GM21367 (cell line): ENCODE results near the gene GTF3C6.
"Not testable (repeated sequence)": the region's sequence is repeated elsewhere in the genome, so short reads cannot be mapped to it uniquely, and the experiment has no call there.

Experiments used
- ATAC-seq: cut with Tn5 transposase; IDR thresholded peaks from one replicate; pipeline ENCODE4 v1.9.1; 2021; ENCODE audit not compliant: unreplicated experiment

GTF3C6 gene, protein sequence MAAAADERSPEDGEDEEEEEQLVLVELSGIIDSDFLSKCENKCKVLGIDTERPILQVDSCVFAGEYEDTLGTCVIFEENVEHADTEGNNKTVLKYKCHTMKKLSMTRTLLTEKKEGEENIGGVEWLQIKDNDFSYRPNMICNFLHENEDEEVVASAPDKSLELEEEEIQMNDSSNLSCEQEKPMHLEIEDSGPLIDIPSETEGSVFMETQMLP

DNA sequence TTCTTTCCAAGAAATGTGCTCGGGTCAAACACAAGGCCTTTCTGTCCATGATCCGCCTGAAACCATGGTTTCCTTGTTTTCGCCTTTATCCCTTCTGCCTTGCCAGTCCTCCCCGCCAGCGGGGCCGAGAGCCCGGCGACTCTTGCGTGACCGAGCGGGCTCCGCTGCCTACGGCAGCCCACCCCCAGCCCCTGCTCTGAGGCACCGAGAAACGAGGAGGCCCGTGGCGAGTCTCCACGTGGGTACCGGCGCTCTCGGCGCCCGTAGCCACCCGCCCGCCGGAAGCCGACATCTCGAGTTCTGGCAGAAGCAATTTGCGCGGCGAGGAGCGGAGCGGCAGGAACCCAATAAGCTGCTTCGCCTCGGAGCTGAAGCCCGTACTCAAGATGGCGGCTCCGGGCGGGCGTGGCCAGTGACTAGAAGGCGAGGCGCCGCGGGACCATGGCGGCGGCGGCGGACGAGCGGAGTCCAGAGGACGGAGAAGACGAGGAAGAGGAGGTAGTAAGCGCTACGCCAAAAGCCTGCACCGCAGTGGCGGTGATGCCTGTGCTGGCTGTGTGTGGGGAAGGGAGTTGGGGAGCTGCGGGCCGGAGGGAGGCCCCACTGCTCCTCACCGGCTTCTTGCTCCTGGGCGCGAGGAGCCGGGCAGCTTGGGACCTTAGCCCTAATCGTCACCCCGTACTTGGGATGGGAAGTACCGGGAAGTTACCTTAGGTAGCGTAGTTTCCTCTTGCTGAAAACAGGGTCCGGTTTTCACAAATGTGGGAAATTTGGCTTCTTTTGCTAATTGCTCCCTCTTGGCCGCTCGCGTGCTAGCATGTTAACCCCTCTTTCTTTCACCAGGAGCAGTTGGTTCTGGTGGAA, at the start of gene GTF3C6:
Gene GTF3C6, plus strand, starts transcription at position 378 of the 864 bp plus-strand sequence. Its CDS starts 64 bp downstream, at position 442.
- ATAC-seq: peak; percentile 94

DNA sequence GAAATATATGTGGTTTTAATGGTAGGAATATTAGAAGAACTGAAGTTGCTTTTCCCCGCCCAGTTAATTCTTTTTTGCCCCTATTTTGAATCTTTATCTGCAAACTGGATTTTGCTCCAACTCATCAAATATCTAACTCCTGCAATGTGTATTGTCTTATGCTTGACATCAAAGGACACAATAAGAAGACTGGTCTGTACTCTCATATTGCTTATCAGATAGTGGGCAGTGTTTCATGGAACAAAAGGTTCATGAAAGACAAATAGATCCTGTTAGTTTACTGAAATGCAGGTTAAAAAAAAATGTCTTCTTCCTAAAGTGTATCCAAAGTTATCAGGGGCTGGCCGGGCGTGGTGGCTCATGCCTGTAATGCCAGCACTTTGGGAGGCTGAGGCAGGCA, 27.7 kb upstream of the GTF3C6 start:
- ATAC-seq: no peak

DNA sequence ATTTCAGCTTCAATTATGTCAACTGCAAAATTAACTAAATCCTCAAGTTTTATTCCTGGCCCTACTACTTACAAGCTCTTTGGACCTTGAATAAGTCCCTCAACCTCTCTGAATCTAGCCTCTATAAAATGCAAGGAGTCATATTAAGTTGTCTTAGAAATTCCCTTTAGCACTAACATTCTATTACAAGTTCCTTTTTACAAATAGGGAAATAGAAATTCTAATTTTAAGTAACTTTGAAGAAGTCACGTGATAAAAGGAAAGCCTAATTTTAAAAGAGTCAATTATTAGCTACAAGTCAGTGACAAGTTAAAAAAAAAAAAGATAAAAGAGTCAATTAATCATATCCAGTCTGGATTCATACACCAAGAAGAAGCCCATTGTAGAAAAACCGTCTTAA, 24.6 kb upstream of the GTF3C6 start:
- no peak for ATAC-seq

DNA sequence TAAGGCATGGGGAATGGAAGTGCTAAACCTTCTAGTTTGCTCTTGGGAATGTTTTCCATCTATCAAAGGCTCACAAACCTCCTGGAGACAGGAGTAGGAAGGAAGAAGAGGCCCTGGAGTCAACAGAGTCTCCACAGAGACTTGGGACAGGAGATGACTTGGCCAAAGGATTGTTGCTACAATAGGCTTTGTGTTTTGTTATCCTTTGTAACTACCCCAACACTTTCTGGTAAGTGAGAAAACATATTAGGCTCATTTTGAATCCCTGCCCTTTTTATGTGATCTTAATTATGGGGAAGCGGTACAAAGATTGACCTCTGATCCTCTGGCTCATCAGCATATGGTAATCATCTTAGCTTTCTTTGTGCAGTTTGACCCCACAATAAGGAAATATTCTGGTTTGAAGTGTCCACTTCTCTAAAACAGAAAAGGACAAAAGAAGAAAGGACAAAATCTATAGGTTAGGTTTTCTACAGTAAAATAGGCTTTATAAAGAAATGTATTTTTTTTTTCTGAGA, 24.1 kb upstream of the GTF3C6 start:
- ATAC-seq: no peak

DNA sequence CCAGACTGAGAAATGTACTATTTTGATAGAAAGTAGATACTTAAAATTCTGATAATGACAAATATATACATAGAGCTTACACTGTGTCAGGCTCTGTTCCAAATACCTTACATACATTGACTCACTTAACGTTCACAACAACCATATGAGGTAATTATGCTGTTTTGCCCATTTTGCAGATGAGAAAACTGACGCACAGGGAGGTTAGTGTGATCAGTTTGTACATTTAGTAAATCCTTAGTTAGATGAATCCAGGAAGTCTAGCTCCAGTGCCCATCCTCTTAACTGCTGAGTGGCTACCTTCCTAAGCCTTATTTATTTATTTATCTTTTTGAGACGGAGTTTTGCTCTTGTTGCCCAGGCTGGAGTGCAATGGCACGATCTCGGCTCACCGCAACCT, 23.3 kb upstream of the GTF3C6 start:
- no peak for ATAC-seq

- ATAC-seq: no peak
Observed at GRCh38 chr6:110938171-110938570, 20.3 kb upstream of the GTF3C6 start.

DNA sequence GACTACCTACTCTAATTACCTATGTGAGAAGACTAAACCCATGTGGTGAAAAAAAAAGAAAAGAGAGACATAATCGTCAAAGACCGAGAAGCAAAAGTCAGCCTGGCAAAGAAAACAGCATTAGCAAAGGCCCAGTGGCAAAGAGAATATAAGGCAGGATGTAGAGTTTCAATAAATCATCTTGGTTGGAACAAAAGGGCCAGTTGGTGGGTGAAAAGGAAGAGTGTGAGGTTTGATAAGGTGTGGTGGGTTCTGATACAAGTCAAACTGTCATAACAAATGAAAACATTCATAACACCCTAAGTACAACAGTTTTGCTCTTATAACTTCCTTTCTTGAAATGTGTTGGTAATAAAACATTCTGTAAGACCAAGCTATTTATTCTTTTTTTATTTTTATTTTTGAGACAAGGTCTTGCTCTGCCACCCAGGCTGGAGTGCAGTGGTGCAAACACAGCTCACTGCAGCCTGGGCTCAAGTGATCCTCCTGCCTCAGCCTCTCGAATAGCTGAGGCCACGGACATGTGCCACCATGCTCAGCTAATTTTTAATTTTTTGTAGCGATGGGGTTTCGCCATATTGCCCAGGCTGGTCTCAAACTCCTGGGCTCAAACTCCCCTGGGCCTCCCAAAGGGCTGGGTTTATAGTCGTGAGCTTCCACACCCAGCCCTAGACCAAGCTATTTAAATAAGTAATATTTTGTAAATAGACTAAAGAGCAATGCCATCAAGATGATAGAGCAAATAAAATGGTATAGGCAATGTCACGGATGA, 18.9 kb upstream of the GTF3C6 start:
- no peak for ATAC-seq

DNA sequence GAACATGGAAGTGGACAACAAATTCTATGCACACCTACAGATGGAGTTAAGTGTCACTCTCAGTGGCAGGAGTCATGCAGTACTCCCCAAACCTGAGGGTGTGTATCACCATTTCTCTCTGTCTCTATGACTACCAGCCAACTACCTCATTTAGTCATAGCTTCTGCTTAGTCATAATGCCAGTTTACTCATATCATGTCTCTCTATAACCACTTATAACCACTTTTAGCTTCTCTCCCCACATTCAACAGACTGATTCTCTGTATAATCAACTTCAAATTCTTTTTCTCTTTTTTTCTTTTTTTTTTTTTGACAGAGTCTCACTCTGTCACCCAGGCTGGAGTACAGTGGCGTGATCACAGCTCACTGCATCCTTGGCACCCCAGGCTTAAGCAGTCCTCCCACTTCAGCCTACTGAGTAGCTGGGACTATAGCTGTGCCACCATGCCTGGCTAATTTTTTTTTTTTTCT, 13.8 kb upstream of the GTF3C6 start:
- ATAC-seq: peak; percentile 100

- ATAC-seq: no peak
Observed at GRCh38 chr6:110946498-110946897, 12.0 kb upstream of the GTF3C6 start.

- ATAC-seq: no peak
Observed at GRCh38 chr6:110949679-110950285, 8.7 kb upstream of the GTF3C6 start.

DNA sequence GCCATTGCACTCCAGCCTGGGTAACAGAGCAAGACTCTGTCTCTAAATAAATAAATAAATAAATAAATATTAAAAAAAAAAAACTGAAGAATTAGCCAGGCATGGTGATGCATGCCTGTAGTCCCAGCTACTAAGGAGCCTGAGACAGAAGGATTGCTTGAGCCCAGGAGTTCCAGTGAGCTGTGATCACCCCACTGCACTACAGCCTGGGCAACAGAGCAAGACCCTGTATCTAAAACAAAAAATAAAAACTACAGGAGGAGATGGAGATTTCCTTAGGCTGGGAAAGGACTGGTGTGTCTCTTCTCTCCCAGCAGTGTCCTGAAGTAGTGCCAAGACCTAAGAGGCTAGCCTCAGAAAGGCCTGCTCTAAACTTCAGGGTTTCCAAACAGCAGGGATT, 8.1 kb upstream of the GTF3C6 start:
- no peak for ATAC-seq

- no peak for ATAC-seq
Observed at GRCh38 chr6:110951008-110951407, 7.5 kb upstream of the GTF3C6 start.

DNA sequence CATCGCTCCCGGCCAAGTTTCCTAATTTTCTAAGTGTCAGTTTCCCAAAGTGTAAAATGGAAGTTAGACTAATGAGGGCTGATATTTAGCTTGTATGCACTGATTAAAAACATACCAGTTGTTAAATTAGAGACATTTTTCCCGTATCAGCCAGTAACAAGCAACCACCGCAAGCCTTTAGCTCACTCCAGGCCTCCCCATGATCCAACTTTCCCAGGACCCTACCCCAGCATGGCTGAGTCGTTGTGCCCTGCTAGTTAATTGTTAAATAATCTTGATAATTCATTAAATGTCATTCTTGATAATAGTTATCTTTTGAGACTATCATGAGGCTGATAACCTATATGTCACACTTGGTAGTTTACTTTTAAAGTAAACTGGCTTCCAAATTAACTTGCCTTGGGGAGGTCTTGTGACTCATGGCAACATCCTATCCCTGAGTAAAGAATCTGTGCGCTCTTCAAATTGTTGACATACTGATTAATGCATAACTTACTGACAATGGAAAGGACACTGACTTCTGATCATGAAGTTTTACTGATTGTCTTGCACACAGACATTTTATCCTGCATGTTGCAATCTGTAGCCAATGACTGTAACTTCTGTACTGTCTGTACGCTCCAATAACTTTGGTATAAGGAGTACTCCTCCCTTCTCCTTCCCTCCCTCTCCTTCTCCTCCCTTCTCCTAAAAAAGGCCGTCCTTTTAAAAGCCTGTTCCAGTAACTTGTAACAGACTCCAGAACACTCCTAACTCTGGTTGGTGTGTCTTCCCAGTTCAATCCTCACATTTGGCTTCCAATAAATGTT, 6.3 kb upstream of the GTF3C6 start:
- ATAC-seq: no peak

DNA sequence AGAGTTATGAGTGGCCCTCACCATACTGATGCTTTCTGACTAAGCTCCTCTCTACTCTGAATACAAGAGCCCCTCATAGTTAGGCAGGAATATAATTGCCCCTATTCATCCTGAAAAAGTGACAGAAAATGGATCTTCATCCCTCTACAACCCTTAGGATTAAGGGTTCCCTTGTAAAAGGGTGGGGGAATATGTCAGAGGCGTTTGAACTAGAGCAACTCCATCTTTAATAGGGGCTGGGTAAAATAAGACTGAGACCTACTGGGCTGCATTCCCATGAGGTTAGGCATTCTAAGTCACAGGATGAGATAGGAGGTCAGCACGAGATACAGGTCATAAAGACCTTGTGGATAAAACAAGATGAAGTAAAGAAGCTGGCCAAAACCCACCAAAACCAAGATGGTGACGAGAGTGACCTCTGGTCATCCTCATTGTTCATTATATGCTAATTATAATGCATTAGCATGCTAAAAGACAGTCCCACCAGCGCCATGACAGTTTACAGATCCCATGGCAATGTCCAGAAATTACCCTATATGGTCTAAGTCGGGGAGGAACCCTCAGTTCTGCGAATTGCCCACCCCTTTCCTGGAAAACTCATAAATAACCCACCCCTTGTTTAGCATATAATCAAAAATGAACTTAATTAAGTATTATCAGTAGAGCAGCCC, 4.7 kb upstream of the GTF3C6 start:
- no peak for ATAC-seq

DNA sequence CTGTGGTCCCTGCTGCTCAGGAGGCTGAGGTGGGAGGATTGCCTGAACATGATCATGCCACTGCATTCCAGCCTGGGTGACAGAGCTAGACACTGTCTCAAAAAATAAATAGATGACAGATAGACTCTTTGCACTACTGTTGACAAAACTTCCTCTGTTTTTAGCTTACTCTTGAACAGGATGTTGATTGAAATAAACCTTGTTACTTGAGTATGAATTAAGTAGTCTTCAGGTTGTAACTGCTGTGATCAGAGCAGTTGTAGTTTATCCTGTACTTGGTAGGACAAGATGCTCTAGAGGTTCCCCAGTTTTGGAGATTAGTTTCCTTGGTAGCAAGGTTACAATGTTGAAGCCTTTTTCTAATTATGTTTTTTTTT, 1.5 kb downstream of the GTF3C6 start:
- no peak for ATAC-seq

- not testable (repeated sequence) for ATAC-seq
Observed at GRCh38 chr6:110962636-110963035, 4.1 kb downstream of the GTF3C6 start.

DNA sequence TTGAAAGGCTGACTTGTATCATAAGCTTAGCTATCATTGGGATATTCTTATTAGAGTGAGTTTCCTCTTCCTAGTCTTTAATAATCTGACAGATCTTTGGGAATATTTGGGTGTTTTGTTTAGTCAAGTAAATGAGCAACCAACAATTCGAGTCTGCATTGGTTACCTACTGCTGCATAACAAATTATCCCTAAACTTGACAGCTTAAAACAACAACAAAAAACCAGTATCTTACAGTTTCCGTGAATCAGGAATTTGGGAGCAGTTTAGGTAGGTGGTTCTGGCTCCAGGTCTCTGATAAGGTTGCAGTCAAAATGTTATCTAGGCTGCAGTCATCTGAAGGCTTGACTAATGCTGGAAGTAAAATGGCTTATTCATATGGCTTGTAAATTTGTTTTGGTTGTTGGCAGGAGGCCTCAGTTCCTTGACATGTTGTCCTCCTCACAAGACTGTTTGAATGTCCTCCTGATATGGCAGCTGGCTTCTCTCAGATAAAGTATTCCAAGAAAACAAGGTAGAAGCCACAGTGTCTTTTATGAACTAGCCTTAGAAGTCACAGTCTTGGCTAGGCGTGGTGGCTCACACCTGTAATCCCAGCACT, 7.2 kb downstream of the GTF3C6 start:
- no peak for ATAC-seq

GRCh38 chr6:110968661-110969060, 10.2 kb downstream of the GTF3C6 start:
- ATAC-seq: not testable (repeated sequence)

GRCh38 chr6:110971468-110971867, 13.0 kb downstream of the GTF3C6 start:
- no peak for ATAC-seq
